ACHN (cell line): ENCODE measurements around the gene LDLRAD3.

Experiments
- DNase-seq: peaks from one replicate; pipeline ENCODE4 v3.0.0-alpha.2; 2015
- in situ Hi-C: cut with HindIII; loops from 2 replicates; pipeline ENCODE4 v1.10.0; 2017; ENCODE audit warnings: low sequenced_read_pairs, low pct_ligation_motif_present, low pct_unique_long_range_greater_than_20kb

Gene LDLRAD3

GRCh38 chr11:36219996-36220395 lies 276.1 kb downstream of the LDLRAD3 start:
- DNase-seq, result no peak
- in situ Hi-C loops, result no loop called here

DNA sequence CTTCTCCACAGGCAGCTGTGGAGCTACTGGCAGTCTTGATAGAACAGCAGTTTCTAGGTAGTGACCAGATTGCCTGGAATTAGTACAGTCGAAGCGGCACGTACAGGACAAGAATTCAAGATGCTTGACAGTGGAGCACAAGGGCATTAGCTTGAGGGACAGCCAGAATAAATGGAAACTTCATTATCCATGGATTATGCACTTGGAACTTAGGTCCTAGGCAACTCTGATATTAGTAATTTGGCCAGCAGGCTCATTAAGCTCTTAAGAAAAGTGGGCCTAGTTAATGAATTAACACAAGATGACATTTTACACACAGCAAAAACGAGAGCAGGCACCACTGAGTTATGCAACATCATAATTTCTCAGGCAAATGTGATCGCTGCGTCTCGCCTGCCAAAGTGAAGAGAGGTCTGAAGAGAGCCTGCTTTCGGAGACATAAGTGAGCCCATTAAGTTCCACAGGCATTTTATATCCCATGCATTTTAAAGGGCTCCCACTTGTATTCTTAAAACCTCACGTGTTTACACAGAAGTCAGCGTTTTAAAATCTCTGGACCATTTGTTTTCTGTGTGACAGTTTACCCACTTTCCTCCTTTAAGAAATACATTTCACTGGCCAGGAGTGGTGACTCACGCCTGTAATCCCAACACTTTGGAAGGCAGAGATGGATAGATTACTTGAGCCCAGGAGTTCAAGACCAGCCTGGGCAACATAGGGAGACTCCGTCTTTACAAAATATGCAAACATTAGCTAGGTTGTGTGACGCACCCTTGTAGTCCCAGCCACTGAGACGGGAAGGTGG lies 279.2 kb downstream of the LDLRAD3 start:
- in situ Hi-C loops, result no loop called here
- DNase-seq, result no peak

- no peak for DNase-seq
- in situ Hi-C loops, result no loop called here
These were observed 280.5 kb downstream of the LDLRAD3 start for GRCh38 chr11:36224209-36224882.

GRCh38 chr11:36227044-36227443 lies 283.2 kb downstream of the LDLRAD3 start:
- DNase-seq, result no peak
- in situ Hi-C loops, result no loop called here

DNA sequence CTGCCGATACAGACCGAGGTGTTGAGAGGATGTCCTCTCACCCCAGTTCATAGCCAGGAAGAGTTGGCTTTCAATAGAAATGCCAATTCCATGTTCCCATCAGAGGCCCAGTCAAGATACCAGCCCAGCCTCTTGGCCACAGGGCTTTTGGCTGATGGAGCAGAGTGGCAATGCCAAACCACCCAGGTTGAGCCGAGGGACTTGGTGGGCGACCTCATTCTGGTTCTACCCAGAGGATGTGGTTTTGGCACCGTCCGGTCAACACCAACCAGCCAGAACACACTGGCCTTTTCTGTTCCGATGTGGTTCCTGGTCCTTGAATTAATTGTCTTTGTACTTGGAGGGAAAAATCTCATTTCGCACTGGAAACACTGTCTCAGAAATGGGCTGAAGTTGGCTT lies 284.8 kb downstream of the LDLRAD3 start:
- DNase-seq, result no peak
- in situ Hi-C loops, result no loop called here

DNA sequence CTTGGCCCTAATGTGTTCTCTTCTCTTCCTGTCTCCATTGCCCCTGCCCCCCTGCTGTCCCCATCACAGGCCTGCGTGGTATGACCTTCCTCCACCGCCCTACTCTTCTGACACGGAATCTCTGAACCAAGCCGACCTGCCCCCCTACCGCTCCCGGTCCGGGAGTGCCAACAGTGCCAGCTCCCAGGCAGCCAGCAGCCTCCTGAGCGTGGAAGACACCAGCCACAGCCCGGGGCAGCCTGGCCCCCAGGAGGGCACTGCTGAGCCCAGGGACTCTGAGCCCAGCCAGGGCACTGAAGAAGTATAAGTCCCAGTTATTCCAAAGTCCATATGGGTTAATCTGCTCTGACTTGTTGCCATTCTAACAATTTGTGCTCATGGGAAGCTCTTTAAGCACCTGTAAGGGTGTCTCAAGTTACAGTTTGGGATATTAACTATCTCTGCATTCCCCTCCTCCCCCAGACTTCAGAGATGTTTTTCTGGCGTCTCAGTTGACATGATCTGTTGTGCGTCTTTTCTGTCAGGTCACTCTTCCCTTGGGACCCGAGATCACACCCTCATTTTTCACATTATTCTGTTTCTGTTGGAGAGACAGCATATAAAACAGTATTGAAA lies 285.3 kb downstream of the LDLRAD3 start:
- in situ Hi-C loops, result no loop called here
- DNase-seq, result no peak

DNA sequence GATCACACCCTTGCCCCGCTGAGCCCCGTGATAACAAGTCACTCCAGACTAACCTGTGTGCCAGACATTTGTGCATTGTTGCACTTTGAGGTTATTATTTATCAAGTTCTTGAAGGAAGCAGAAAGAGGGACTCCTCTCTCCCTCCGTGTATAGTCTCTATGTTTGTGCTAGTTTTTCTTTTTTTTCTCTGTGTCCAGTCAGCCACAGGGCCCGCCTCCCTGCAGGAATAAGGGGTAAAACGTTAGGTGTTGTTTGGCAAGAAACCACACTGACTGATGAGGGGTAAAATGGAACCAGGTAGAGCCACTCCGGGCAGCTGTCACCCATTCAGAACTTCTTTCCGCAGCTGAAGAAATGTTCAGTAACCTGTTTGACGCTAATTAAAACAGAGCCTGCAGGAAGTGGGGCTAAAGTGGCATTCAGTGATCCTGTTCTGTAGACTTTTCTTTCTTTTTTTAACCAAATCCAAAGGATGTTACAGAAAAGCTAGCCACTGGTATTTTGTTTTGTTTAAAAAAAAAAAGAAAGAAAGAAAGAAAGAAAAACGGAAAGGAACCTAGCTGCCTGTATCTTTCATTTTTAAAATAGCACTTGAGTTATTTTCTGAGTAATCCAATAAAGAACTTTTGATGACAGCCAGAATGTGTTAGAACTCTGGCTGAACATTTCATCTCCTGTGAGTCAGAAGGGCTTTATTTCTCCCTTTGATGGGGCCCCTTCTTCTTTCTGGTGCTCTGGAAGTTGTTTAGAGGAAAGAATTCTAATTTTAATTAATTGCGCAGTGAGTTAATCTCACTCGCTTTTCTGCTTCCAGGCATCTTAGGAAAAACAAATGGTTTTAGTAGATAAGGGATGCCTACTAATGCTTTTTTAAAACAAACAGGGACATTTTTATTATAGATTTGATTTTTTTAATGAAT lies 287.2 kb downstream of the LDLRAD3 start:
- no peak for DNase-seq
- in situ Hi-C loops, result no loop called here

DNA sequence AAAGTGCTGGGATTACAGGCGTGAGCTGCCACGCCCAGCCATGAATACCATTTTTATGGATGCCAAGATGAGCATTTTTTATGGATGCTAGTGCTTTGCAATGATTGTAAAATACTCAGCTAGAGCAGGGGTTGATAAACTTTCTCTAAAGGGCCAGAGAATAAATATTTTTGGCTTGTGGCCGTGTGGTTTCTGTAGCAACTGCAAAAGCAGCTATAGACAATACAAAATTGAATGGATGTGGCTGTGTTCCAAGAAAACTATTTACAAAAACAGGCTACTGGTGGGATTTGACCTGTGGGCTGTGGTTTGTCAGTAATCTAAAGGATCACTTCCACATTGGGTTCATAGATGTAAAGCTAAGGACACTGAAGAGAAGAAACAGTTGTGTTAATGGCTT lies 289.3 kb downstream of the LDLRAD3 start:
- DNase-seq, result no peak
- in situ Hi-C loops, result no loop called here

- in situ Hi-C loops, result no loop called here
- DNase-seq, result no peak
These were observed 291.0 kb downstream of the LDLRAD3 start for GRCh38 chr11:36234825-36235224.

- DNase-seq, result no peak
These were observed 291.9 kb downstream of the LDLRAD3 start for GRCh38 chr11:36235750-36236149.

GRCh38 chr11:36237391-36237790 lies 293.5 kb downstream of the LDLRAD3 start:
- no peak for DNase-seq
- in situ Hi-C loops, result no loop called here

More at GRCh38 chr11:36235750-36236149, 291.9 kb downstream of the LDLRAD3 start:
- in situ Hi-C loops, result no loop called here

DNA sequence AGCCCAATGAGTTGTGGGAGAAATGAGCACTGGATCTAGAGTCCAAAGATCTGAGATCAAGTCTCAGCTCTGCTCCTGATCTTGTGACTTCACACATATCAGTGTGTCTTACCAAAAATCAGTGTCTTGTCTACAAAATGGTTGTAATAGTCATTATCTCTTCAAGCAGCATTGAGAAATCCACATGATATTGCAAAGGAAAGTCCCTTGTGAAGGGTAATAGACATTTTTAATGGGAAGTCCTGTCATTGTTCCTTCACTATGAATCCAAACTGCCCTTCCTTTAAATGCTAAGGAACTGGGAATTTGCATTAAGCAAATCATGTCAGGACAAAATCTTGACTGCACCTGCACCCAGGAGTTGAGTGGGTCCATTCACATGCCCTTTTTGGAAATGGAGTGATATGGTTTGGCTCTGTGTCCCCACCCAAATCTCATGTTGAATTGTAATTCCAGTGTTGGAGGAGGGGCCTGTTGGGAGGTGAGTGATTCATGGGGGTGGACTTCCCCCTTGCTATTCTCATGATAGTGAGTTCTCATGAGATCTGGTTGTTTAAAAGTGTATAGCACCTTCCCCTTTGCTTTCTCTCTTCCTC lies 294.3 kb downstream of the LDLRAD3 start:
- DNase-seq, result no peak
- in situ Hi-C loops, result no loop called here

- in situ Hi-C loops, result no loop called here
- DNase-seq, result no peak
These were observed 295.0 kb downstream of the LDLRAD3 start for GRCh38 chr11:36238881-36239280.

GRCh38 chr11:36239636-36240035 lies 295.8 kb downstream of the LDLRAD3 start:
- in situ Hi-C loops, result no loop called here

GRCh38 chr11:36240173-36240572 lies 296.3 kb downstream of the LDLRAD3 start:
- in situ Hi-C loops, result no loop called here

More at GRCh38 chr11:36239636-36240035, 295.8 kb downstream of the LDLRAD3 start:
- no peak for DNase-seq

GRCh38 chr11:36240801-36241200 lies 296.9 kb downstream of the LDLRAD3 start:
- DNase-seq, result no peak
- in situ Hi-C loops, result no loop called here

More at GRCh38 chr11:36240173-36240572, 296.3 kb downstream of the LDLRAD3 start:
- DNase-seq, result no peak

- DNase-seq, result no peak
- in situ Hi-C loops, result no loop called here
These were observed 297.6 kb downstream of the LDLRAD3 start for GRCh38 chr11:36241497-36241896.

DNA sequence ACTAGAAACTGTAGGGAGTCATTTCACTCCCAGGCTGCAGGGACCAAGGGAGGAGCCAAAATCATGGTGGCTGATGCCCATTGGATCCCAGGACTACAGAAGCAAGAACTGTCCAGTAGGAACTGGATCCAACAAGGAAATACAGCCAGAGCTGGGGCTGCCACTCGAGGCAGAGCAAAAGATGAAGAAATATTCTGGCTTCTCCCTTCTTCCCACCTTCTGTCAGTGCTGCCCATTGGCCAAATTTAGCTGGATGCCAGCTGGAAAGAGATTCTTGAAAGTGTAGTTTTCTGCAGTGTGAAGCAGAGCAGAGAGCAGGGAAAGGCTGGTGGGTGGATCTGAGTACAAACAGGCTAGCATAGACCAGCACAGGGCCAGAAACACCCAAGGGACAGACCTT lies 299.8 kb downstream of the LDLRAD3 start:
- in situ Hi-C loops, result no loop called here
- DNase-seq, result no peak
